GM18858 (cell line): ENCODE measurements around the gene CACTIN.
"Not testable (repeated sequence)": the region's sequence is repeated elsewhere in the genome, so short reads cannot be mapped to it uniquely, and the experiment has no call there.

Experiments used
- ATAC-seq: cut with Tn5 transposase; IDR thresholded peaks from one replicate; pipeline ENCODE4 v1.9.1; 2021; ENCODE audit not compliant: unreplicated experiment

CACTIN gene

DNA sequence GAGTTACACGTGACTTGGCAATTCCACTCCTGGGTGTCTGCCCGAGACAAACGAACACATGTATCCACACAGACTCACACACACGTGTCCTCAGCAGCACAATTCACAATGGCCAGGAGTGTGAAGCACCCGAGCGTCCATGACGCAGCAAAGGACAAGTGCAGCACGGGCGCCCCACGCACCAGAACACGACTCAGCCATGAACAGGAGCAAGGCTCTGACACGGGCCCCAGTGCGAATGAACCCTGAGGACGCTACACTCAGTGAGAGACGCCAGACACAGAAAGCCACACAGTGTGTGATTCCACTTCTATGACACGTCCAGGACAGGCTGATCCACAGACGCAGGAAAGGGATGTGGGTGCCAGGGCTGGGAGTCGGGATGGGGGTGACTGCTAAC lies 37.2 kb upstream of the CACTIN start:
- ATAC-seq, result no peak

DNA sequence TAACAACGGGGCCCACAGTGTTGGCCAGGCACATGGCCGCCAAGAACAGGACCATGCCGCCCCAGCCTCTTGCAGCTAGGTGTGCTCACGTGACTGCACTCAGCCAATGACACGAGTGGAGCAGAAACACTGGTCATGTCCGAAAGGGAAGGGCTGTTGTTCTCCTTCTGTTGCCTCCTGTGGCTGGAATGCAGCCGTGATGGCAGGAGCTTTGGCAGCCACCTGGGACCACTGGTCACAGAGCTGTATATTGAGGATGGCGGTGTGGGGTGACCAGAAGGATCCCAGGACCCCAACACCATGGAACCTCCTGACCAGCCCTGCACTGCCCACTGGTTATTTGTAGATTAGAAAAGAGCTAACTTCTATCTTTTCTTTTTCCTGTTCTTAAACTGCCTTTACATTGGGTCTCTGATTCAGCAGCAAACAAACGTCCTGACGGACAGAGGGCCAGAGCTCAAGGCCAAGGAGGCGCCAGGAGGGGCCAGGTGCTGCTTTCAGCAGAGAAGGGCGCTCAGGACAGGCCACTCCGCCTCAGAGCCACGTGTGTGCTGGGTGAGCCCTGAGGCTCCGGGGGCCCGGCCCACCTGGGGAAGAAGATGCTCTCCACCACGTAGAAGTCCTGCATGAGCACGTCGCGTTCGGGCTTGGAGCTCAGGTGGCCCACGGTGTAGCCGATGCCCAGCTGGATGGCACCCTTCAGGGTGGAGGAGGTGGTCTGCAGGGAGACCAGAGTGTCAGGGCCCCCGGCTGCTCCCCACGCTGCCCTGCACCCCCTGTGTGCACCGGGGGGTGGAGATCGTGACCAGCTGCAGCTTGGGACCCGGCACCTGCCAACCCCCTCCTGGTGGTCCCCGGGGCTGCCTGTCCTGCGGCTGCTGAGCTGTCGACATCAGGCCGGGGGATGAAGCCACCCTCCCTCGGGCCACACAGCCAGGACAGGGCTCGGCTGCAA lies 35.0 kb upstream of the CACTIN start:
- ATAC-seq, result no peak

DNA sequence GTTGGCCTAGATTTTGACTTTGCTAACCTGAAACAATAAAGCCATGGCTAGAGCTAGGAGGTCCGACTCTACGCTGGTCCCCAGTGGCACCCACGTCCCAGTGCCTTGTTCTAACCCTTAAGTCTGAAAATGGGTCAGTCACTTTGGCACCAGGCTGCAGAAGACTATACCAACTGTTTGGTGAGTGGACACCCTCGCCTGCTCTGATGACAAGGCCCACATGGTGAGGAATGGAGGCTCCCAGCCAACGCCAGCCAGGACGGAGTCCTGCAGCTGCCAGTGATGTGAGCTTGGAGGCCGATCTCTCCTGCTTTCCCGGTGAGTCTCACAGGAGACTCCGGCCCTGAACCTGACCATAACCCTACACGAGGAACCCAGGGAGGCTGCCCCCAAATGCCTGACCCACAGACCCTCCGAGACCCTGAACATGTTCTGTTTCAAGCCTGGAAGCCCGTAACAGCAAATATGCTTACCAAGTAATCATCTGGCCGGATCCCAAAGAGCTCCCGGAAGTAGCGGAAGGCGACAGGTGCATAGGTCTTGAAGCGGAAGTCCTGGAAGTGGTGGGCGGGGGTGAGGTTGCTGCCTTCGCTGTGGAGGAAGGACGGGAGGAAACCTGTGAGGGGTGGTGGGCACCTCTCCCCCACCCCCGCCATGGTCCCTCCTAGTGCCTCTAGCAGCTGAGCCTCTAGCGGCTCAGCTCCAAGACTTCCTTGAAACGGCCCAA lies 34.1 kb upstream of the CACTIN start:
- ATAC-seq, result no peak

DNA sequence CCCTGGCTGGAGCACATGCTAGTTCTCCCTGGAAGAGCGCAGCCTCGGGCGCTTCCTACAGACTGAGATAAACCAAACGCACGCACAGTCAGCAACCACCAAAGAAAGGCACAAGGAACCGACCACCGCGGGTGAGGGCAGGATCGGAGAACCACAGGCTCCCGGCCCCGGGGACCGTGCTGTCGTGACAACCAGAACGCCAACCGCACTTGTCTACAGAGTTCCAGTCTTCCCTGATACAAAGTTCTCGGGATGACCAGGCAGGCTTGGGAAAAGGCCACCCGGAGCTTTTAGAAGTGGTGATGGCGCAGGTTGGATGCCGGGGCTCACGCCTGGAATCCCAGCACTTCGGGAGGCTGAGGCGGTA lies 33.1 kb upstream of the CACTIN start:
- ATAC-seq, result no peak

DNA sequence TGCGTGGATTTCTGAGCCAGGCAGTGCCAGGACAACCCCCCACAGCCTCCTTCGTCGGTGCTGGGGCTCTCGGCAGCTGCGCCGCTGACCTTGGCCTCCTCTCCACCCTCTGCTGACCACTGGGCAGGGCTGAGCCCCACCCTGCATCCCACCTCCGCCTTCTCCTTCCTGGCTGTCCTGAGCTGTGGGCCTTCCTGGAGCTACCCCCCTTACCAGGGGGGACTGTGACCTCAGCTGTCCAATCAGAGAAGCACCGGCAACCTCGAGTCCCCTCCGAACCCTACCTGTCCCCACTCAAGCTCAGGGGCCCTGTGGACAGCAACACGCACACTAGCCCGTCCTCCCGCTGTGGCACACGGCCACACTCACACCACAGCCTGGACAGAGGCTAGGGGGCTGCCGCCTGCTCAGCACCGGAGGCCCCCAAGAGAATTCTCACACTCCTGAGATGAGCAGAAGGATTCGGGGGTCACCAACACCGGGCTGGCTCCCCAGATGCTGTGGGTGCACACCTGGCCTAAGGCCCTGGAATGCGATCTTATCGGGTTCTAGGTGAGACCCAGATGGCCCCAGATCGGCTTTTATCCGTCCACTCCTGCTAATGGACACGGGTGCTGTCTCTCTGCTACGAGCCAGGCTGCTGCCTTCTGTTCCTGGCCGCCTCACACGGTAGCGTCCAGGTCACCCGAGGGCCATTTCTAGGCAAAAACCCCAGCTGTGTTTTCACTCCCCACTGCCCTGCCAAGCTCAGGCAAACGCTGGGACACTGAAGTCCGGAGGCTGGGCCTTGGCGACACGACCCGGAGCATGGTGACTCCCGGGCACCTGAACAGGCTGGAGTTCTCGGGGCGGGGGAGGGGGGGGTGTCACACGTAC lies 32.5 kb upstream of the CACTIN start:
- no peak for ATAC-seq

DNA sequence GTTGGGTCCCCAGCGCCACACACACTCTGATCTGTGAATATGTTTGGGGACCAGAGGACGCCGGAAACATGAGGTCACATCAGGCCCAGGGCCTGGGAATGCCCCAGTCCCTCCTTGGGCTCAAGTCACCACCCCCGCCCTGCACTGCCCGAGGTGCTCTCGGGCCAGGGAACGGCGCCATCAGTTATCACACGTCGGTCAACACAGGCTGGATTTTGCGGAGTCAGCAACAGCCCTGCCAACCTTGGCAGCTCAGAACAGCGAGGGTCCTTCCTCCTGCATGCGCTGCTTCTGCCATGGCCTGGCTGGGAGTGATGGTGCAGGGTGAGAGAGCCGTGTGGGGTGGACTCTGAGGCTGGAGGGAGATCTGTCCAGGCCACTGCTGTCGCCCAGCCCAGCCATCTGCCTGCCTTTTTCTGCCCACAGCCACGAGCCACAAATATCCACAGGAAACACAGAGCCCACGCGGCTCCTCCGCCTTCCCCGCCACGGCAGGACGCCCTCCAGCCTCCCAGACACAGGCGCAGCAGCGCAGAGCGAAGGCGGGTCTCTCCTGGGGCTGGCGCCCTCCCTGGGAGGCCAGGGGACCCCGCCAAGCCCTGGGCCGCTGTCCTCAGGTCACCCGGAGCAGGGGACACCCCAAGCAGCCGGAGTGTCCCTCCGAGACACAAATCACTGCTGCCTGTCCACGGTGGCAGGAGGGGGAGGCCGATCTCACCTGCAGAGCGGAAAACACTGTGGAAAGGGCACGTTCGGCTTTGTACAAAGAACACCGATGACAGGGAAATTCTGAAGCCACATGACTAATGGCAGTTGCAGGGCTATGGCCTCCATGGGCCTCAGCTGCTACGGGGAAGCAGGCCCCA lies 31.6 kb upstream of the CACTIN start:
- ATAC-seq, result no peak

DNA sequence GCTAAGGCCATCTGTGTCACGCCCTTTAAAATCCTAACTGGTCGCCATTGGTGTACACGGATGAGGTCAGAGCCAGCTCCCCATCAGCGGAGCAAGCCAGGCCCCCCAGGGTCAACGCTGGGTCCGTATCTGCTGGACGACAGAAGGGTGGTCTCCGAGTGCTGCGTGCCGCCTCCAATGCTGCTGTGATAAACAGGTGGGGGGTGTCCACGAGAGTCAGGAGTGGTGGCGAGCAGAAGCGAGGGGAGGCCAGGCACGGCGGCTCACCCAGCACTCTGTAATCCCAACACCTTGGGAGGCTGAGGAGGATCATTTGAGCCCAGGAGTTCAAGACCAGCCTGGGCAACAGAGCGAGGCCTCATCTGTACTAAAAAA lies 30.8 kb upstream of the CACTIN start:
- ATAC-seq, result no peak

DNA sequence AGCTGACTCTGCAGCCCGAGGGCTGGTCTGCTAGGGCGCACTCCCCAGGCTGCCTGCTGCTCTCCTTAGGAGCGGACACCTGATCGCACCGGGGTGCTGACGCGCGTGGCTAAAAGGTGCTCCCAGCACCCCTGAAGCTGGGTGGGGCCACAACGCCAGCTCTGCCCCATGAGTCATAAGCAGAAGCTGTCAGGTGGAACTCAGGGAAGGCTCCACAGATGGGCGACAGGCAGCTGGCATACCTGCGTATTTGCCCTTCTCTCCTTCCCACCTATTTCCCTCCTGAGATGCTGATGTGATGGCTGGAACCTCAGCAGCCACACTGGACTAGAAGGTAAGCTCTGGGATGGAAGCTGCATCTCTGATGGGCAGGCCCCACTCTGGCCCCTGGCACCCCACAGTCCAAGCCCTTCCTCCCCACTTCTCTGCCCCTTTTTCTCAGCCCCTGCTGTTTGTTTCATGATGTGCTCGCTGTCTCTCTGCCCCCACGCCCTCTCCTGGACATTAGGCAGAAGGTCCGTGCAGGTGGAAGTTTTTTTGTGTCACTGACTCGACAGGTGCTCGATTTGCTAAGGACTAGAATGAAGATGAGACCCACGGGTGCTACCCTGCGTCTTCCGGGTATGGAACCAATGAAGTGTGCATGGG lies 30.3 kb upstream of the CACTIN start:
- no peak for ATAC-seq

DNA sequence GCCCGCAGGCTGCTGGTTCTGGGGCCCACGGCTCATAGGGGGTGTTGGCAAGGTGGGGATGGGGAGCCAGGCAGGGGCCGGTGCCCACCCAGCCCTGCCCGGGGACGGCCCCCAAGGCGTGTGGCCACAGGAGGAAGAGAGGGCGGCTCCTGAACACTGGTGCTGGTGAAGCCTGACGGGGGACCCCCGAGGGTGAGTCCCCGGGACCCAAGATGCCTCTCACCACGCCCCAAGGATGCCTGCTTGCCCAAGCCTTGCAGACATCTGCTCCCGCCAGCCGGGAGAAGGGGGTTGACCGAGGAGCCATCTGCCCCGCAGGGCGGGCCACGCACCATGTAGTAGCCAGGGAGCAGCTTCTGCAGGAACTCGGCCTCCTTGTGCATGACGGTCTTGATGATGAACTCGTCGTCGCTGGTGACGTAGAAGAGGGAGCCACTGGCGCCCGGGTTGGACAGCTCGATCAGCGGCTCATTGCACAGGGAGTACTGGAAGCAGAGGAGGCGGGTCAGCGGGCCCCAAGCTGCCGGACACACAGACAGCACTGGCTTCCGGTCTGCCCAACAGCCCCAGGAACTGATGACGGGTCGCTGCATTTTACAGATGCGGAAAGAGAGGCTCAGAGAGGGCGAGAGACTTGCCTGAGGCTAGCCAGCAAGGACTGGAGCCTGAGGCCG lies 29.6 kb upstream of the CACTIN start:
- no peak for ATAC-seq

DNA sequence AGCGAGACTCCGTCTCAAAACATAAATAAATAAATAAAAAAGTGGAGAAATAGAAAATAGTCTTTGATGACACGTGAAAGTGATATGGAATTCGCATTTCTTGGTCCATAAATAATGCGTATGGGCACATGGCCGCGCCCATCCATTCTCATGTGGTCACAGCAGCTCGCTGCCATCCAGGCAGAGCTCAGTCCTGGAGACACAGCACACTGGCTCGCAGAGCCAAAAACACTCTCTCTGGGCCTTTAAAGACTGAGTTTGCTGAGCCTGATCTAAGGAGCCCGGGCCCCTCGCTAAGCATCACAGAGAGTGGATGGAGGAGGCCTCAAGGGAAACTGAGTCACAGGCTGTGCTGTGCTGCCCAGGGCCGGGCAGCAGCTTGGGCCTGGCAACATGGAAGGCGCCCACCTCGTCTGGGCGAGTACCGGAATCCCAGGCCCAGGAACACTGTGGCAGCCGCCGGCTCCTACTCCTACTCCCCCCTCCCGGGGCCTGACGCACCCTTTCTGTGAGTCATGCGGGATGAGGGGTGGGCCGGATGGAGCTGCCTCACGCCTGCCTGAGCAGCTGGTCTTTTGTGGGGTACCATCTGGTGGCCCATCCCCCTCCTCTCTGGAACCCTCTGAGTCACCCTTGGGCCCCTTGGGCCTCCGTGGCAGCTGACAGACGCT lies 28.9 kb upstream of the CACTIN start:
- no peak for ATAC-seq

DNA sequence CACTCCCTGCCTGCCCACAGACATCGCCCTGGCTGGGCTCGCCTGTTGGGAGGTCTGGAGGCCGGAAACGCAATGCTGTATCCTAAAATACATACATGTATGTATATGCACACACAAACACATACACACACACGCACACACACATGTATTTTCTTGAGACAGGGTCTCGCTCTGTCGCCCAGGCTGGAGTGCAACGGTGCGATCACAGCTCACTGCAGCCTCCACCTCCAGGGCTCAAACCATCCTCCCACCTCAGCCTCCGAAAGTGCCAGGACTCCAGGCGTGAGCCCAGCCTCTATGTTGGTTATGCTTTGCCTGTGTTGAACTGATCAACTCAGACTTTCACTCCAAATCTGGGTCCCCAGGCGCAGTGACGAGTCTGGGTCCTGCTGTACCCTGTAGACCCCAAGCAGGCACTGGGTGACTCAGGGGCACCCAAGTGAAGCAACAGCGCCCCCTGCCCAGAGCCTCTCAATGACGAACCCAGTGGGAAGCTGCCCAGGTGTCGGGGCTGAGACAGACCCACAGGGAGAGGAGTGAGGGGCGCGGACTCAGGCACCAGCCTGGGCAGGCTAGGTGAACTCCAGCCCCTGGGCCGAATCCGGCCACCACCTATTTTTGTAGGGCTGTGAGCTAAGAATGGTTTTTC lies 27.4 kb upstream of the CACTIN start:
- no peak for ATAC-seq

DNA sequence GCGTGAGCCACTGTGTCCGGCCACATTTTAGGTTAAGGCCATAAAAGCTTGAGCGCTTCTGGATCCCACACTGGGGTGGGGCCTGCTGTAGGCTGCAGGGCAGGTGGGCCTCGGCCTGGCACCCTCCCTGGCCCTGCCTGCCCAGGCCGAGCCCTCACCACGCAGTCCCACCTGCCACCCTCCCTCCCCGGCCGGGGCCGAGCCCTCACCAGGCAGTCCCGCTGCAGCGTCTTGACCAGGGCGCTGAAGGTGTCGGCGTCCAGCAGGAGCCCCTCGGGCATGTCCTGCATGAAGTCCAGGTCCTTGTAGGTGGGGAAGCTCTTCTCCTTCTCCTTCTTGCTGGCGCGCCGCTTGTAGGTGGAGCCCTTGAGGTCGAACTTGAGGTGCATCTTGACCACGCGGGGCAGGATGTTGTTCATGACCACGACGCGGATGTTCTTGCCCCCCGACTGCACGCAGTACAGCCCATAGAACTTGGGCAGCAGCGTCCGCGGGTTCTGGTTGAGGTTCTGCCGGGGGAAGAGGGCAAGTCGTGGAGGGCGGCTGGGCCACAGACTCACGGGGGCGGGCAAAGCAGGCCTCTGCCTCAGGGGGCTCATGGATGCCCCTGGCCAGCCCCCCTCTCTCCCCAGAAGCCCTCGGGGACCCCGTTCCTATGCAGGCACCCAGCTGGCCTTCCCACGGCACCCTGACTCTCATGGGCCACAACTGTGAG lies 26.6 kb upstream of the CACTIN start:
- ATAC-seq, result no peak

DNA sequence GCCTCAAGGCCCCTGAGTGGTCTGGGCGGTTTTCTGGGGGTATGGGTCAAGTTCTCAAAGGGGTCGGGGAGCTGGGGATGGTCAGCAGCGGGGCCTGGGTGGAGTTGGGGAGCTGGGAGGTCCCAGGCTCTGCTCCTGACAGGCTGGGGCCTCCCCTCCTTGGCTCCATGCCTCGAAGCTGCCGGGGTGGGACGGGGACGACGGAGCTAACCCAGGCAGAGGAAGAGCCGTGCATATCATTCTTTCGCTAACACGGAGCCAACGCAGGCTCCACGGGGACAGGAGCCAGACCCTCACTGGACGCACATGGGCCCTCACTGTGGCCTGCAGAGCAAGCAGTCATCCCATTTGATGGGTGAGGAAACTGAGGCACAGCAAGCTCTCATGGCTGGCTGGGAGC lies 25.8 kb upstream of the CACTIN start:
- no peak for ATAC-seq

DNA sequence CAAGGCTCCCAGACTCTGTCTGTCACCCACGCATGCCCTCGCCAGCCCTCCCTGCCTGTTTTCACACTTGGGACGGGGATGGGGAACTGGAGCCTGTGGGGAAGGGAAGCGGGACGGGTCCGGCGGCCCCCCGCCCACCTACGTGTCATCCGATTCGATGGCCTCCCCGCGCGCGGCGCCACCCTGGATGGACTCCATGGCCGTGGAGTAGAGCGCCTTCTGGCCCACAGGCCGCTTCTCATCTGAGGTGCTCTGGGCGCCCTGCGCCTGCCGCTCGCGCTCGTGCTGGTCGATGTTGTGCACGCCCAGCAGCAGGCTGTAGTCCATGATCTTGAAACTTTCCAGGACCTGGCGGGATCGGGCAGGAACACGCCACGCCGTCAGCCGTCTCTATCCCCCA lies 25.1 kb upstream of the CACTIN start:
- no peak for ATAC-seq

DNA sequence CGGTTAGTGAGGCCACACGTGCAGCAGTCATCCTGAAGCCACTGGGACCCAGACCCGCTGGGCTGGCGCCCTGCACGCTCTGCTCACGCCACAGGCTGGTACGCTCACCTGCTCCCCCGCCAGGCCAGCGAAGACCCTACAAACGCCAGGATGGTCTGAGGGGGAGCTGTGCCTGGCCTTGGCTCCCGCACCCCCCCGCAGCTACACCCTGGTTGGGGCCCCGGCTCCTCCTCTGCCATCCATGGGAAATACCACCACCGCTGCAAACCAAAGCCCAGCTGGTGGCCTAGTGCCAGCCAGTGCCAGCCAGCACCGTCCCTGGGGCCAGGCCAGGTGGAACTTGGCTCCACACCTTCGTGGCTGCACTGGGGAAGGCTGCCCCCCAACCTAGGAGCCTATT lies 23.3 kb upstream of the CACTIN start:
- ATAC-seq, result no peak

DNA sequence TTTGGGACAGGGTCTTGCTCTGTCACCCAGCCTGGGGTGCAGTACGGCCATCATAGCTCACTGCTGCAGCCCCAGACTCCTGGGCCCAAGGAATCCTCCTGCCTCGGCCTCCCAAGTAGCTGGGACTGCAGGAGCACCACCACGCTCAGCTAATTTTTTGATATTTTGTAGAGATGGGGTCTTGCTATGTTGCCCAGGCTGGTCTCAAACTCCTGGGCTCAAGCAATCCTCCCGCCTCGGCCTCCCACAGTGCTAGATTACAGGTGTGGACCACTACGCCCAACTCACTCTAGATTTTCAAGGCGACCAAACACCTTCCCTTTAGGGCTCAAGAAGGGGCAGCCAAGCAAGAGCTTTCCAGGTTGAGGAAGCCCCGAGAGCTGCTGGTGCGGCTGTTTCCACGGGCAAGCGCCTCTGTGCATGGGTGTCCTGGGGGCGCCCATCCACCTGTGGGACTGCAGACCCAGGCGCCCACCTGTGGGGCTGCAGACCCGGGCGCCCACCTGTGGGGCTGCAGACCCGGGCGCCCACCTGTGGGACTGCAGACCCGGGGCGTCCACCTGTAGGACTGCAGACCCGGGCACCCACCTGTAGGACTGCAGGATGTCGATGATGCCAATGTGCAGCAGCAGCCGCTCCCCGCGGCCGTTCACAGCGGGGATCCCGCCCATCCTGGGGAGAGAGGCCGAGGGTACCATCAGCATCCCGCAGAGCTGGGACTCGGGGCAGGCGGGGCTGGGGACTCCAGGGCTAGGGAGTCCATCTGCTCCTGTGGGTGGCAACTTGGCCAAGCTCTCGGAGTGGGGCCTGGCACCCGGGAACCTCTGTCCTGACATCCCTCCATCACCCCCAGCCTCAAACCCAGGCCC lies 21.7 kb upstream of the CACTIN start:
- ATAC-seq, result no peak

DNA sequence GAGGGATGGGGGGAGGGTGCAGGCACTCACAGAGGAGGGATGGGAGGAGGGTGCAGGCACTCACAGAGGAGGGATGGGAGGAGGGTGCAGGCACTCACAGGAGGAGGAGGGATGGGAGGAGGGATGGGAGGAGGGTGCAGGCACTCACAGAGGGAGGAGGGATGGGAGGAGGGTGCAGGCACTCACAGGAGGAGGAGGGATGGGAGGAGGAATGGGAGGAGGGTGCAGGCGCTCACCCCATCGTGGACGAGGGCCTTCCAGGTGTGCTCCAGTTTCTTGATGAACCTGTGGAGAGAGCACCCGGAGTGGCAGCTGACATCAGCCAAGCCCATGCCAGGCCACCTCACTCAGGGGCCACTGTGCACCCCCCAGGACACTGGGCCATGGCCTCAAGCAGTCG lies 20.5 kb upstream of the CACTIN start:
- not testable (repeated sequence) for ATAC-seq
